GM19452 (cell line): ENCODE results near the gene GCDH.
"Not testable (repeated sequence)": the region's sequence is repeated elsewhere in the genome, so short reads cannot be mapped to it uniquely, and the experiment has no call there.

Experiments used
- ATAC-seq: cut with Tn5 transposase; IDR thresholded peaks from one replicate; pipeline ENCODE4 v1.9.1; 2021; ENCODE audit not compliant: unreplicated experiment

Gene GCDH

GRCh38 chr19:12899891-12900518 lies 9.0 kb downstream of the GCDH start:
- peak; percentile 81 for ATAC-seq

GRCh38 chr19:12907166-12907565 lies 16.2 kb downstream of the GCDH start:
- no peak for ATAC-seq

GRCh38 chr19:12912571-12912970 lies 21.6 kb downstream of the GCDH start:
- ATAC-seq, result no peak

GRCh38 chr19:12913011-12913561 lies 22.1 kb downstream of the GCDH start:
- no peak for ATAC-seq

GRCh38 chr19:12913851-12914690 lies 23.1 kb downstream of the GCDH start:
- ATAC-seq, result no peak

DNA sequence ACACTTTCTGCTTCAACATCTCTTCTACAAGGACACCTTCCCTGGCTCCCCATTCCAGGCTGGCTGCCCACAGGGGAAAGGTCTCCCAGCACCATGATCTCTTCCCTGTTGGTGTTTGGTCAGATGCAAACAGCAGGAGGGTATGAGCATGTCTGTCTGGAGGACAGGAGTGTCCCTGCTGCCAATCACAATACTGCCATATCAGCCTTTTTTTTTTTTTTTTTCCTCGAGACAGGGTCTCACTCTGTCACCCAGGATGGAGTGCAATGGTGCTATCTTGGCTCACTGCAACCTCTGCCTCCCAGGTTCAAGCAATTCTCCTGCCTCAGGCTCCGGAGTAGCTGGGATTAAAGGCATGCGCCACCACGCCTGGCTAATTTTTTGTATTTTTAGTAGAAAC lies 24.9 kb downstream of the GCDH start:
- ATAC-seq, result not testable (repeated sequence)

DNA sequence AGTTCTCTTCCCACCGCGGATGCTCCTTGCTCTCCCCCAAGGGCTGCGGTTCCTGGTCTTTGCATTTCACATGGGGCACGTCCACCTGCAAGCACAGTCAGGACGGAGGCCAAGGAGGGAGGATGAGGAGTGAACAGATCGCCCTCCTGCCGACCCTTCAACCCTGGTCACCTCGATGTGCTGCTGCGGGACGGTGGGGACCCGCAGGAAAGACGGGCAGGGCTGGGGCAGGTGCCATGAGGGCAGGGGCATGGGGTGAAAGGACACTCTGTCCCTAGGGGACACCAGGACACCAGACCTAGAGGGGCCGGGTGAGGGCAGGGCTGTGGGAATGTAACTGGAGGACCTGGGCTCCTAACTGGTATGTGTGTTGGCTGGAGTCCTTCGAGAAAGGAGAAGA lies 27.3 kb downstream of the GCDH start:
- ATAC-seq, result no peak

- no peak for ATAC-seq
Observed at GRCh38 chr19:12921047-12921446, 30.1 kb downstream of the GCDH start.

DNA sequence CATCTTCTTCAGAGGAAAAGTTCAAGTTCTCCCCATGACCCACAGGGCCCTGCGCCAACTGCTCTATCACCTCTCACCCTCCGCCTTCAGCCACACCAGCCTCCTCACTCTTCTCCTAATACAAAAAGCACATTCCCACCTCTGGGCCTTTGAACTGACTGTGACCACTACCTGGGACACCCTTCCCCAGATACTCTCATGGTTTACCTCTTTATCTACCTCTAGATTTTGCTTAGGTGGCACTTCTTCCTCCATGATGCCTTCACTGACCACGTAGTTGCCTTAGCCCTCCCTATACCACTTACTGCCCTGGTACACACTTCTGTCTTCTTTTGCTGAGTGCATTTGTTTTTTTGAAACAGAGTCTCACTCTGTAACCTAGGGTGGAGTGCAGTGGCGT lies 32.0 kb downstream of the GCDH start:
- no peak for ATAC-seq

DNA sequence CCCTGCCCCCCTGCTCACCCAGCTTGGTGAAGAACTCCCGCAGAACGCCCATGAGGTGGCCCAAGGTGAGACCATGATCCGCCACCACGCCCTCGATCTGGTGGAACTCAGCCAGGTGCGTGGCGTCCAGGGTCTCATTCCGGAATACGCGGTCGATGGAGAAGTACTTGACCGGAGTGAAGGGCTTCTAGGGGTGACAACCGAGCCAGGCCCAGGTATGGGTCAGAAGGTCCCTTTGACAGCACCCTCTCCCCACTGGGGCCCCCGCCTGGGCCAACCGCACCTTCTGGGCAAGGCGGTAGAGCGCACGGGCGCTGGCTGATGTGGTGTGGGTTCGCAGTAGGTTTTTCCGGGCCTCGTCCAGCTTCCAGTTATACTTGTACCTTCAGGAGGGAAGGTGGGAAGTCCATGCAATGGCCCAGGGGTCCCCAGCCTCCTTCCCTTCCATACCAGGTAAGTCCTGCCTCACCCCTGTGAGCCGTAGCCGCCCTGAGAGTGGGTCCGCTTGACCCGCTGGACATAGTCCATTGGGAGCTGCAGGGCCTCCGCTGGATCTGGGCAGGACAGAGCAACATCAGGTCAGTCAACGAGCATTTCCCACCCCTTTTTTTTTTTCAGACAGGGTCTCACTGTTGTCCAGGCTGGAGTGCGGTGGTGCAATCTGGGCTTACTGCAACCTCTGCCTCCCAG lies 33.8 kb downstream of the GCDH start:
- no peak for ATAC-seq

- no peak for ATAC-seq
Observed at GRCh38 chr19:12930002-12930645, 39.2 kb downstream of the GCDH start.

DNA sequence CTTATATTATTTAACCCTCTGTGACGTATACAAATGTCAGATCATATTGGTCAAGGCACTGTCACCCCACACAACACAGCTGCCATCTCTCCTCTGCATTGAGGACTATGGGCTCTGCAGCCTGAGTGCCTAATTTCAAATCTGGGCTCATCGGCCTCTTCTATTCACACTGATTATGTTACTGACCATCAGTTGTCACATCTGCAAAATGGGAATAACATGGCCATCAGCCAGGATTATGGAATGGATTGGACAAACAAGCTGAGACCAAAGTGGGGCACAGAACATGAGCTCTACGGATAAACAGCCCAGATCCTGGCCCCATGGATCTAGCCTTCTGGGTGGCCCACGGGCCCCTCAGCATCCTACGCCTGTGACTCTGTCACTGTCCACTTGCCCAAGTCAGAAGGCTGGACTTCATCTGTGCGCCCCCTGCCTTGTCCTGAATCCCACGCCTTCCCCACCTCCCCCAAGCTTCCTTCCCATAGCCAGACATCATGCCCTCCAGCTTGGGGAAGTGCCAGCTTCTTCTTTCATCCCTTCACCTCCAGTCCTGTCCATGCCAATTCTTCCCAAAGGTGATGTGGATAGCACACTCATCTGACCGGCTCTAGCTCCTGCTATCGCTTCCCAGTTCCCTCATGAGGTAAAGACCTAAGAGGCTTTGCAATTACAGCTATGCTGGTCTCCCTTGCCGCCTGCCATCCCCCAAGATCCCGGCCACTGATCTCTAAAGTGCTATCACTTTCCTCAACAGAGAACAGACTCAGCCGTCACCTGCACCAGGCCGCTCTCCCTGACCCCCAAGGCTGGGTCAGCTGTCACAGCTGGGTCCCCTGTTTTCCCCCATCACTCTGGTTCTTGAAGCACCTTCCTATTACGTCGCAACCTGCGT lies 41.7 kb downstream of the GCDH start:
- ATAC-seq, result no peak

DNA sequence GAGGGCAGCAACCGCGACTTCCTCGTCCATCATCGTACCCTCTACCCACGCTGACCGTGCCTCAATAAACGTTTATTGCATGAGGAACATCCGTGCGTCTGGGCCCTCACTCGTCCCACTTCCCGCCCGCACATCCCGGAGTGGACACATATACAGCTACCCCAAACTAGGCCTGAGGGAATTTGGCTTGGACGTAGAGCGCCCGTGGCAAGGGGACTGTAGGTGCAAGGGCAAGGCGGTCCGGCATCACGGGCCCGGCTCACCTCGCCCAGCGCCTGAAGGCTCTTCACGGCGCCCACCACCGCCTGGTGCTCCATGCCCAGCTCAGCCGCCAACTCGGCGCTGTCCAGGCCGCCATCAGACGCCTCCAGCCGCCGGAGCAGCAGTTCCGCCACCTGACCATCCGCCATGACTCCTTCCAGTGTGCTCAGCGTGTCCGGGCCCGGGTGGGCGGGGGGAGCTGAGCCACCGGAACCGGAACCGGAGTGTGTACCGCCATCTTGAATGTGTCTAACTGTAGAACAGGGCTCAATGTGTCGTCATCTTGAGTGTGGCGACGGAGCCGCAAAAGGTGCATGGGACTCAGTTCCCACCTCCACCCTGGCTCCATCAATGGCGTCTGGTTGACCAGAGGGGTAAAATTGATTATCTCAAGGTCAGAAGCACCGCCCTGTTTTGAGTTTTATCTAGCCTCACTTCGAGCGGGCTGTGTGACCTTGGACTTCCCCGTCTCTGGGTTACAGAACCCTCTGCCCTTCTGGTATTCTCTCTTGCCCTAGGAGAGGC lies 42.5 kb downstream of the GCDH start, which contains the start of gene FARSA:
TSS of gene FARSA (minus strand) at position 425 of the 786 bp plus-strand sequence. CDS start at position 410, 15 bp downstream.
- ATAC-seq, result peak; percentile 49

DNA sequence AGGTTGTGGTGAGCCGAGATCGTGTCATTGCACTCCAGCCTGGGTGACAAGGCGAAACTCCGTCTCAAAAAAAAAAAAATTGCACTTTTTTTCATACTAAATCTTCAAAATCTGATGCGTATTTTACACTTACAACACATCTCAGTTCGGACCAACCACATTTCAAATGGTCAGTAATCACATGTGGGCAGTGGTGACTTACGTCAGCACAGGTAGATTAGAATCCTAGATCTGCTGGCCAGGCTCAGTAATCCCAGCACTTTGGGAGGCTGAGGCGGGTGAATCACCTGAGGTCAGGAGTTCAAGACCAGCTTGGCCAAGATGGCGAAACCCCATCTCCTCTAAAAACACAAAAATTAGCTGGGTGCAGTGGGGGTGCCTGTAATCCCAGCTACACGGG lies 44.1 kb downstream of the GCDH start:
- ATAC-seq, result no peak

GRCh38 chr19:12936582-12936981 lies 45.6 kb downstream of the GCDH start:
- no peak for ATAC-seq

DNA sequence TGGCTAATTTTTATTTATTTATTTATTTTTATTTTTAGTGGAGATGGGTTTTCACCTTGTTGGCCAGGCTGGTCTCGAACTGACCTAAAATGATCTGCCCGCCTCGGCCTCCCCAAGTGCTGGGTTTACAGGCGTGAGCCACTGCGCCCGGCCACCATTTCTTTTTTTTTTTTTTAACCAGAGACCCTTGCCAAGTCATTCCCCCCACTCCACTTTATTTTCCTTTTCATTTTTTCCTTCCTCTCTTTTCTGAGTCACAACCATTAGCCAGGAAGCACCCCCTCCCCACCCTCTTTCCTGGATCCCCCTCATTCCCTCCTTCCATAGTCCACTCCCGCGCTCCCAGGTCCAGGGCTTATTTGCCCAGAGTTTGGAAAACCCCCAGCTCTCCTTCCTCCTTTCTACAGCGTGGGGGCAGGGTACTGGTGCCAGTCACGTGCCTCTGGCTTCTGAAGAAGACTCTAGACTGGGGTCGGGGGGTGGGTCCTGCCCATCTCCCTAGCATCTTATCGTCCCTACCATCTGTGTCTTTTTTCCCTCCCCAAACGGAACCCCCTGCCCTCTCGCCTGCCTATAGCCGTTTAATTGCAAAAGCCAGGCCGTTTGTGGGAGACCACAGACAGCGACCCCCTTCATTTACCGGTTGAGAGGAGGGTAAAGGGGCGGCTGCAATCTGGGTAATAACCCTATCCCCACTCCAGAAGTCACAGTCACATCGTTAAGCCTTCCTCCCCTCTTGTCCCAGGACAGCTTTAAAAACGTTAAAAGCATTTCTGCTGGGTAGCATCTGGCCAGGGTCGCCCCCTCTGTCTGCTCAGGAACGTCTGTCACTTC lies 46.4 kb downstream of the GCDH start:
- ATAC-seq, result no peak

- peak; percentile 81 for ATAC-seq
Observed at GRCh38 chr19:12937927-12938778, 47.2 kb downstream of the GCDH start, which contains the start of gene CALR. Gene CALR, plus strand, starts transcription at chr19:12938609. Its CDS starts 71 bp downstream, at chr19:12938680.
